Renal pelvis (tissue), 12 donors: ENCODE measurements around the gene COX15. TPM values are rescaled to one million over a fixed set of nuclear protein-coding genes. Genes with fewer than 3 reads are reported as not detected.

Source experiments
- DNase-seq: peaks from one replicate; pipeline ENCODE4 v3.0.0-alpha.2; 2013
- long read RNA-seq, 16 experiments: transcript quantifications; one replicate each; lab custom pipeline, GENCODE V29; 2026
- polyA plus RNA-seq, 3 donors: library from polyadenylated mRNA; unstranded; fragments of 120-200 nt; gene quantifications; one replicate each; pipeline ENCODE4 v1.2.1, GENCODE V29; 2013; ENCODE audit not compliant: insufficient read length in 3 of 3

The COX15 gene
- 10 to 100 TPM; 43.0 to 62.7 (median 59.8) TPM for polyA plus RNA-seq
- long read RNA-seq, donor 1, partial matches to known transcripts = 0 of 3 reads
- long read RNA-seq, donor 1, other reads (novel, unspliced or antisense) = 0 of 3 reads
- long read RNA-seq, donor 2, transcript COX15-201 (9 exons, 2,356 nt) = major isoform, 6 of 16 reads
- long read RNA-seq, donor 2, partial matches to known transcripts = 7 of 16 reads
- long read RNA-seq, donor 2, other reads (novel, unspliced or antisense) = 0 of 16 reads
- long read RNA-seq, donor 3, transcript COX15-201 (9 exons, 2,356 nt) = major isoform, 5 of 5 reads
- long read RNA-seq, donor 3, partial matches to known transcripts = 0 of 5 reads
- long read RNA-seq, donor 3, other reads (novel, unspliced or antisense) = 0 of 5 reads
- long read RNA-seq, donor 4, transcript COX15-201 (9 exons, 2,356 nt) = major isoform, 7 of 7 reads
- long read RNA-seq, donor 4, partial matches to known transcripts = 0 of 7 reads
- long read RNA-seq, donor 4, other reads (novel, unspliced or antisense) = 0 of 7 reads
- long read RNA-seq, donor 5, partial matches to known transcripts = 0 of 3 reads
- long read RNA-seq, donor 5, other reads (novel, unspliced or antisense) = 0 of 3 reads
- long read RNA-seq, donor 6, transcript COX15-201 (9 exons, 2,356 nt) = major isoform, 5 of 6 reads
- long read RNA-seq, donor 6, partial matches to known transcripts = 0 of 6 reads
- long read RNA-seq, donor 6, other reads (novel, unspliced or antisense) = 0 of 6 reads
- long read RNA-seq, donor 7, transcript COX15-201 (9 exons, 2,356 nt) = major isoform, 5 of 5 reads
- long read RNA-seq, donor 7, partial matches to known transcripts = 0 of 5 reads
- long read RNA-seq, donor 7, other reads (novel, unspliced or antisense) = 0 of 5 reads
- long read RNA-seq, donor 8, partial matches to known transcripts = 0 of 2 reads
- long read RNA-seq, donor 8, other reads (novel, unspliced or antisense) = 0 of 2 reads
- long read RNA-seq, donor 9, partial matches to known transcripts = 0 of 4 reads
- long read RNA-seq, donor 9, other reads (novel, unspliced or antisense) = 0 of 4 reads
- long read RNA-seq, donor 10, partial matches to known transcripts = 6 of 9 reads
- long read RNA-seq, donor 10, other reads (novel, unspliced or antisense) = 0 of 9 reads
- long read RNA-seq, donor 11, transcript COX15-201 (9 exons, 2,356 nt) = major isoform, 5 of 5 reads
- long read RNA-seq, donor 11, partial matches to known transcripts = 0 of 5 reads
- long read RNA-seq, donor 11, other reads (novel, unspliced or antisense) = 0 of 5 reads
- long read RNA-seq, donor 12, transcript COX15-201 (9 exons, 2,356 nt) = major isoform, 14 of 15 reads
- long read RNA-seq, donor 12, partial matches to known transcripts = 0 of 15 reads
- long read RNA-seq, donor 12, other reads (novel, unspliced or antisense) = 0 of 15 reads
- long read RNA-seq, donor 13, partial matches to known transcripts = 0 of 8 reads
- long read RNA-seq, donor 13, other reads (novel, unspliced or antisense) = 0 of 8 reads
- long read RNA-seq, donor 14 = 0 reads
- long read RNA-seq, donor 15, partial matches to known transcripts = 8 of 14 reads
- long read RNA-seq, donor 15, other reads (novel, unspliced or antisense) = 0 of 14 reads
- long read RNA-seq, donor 16, transcript COX15-201 (9 exons, 2,356 nt) = major isoform, 6 of 7 reads
- long read RNA-seq, donor 16, partial matches to known transcripts = 0 of 7 reads
- long read RNA-seq, donor 16, other reads (novel, unspliced or antisense) = 0 of 7 reads

- peak; percentile 97 for DNase-seq
These were observed at the start of gene COX15, which contains the start of gene CUTC for GRCh38 chr10:99732033-99732842. TSS of gene COX15 (minus strand) at chr10:99732127. CDS start at chr10:99732049, 78 bp downstream. TSS of gene CUTC (plus strand) at chr10:99732234. CDS start at chr10:99732349, 115 bp downstream.

DNA sequence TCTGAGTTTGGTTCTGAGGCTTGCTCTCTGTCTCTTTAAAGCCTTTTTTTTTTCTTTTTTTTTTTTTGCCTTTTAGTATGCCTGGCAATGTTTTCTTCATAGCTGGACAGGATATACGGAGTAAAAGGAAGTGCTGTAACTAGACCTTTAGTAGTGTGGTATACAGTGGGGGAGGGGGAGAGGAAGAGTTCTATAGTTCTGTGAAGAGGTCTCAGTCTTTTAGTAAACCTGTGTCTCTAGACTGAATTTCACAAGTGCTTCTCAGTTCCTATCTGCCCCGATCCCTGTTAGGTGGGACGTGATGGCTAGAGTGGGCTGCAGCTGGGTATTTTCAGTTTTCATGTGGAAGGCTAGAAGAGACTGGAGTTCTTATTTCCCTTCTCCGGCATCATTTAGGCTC is 47.4 kb upstream of the COX15 start:
- no peak for DNase-seq

DNA sequence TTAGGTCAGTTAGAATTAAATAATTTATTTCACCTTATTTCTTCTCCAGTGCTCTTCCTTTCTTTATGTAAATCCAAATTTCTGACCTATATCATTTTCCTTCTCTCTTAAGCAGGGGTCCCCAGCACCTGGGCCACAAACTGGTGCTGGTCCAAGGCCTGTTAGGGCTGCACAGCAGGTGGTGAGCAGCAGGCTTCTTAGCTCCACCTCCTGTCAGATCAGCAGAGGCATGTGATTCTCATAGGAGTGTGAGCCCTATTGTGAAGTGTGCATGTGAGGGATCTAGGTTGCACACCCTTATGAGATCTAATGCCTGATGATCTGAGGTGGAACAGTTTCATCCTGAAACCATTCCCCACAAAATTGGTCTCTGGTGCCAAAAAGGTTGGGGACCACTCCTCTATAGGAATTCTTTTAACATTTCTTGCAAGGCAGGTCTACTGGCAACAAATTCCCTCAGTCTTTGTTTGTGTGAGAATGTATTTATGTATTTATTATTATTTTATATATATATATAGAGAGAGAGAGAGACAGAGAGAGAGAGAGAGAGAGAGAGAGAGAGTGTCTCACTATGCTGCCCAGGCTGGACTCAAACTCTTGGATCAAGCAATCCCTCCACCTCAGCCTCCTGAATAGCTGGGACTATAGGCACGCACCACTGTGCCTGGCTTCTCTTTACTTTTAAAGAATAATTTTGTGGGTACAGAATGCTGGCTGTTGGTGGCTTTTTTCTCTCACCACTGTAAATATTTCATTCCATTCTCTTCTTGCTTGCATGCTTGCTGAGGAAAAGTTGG is 46.2 kb upstream of the COX15 start:
- DNase-seq = no peak

GRCh38 chr10:99775850-99776249 is 43.9 kb upstream of the COX15 start:
- no peak for DNase-seq

DNA sequence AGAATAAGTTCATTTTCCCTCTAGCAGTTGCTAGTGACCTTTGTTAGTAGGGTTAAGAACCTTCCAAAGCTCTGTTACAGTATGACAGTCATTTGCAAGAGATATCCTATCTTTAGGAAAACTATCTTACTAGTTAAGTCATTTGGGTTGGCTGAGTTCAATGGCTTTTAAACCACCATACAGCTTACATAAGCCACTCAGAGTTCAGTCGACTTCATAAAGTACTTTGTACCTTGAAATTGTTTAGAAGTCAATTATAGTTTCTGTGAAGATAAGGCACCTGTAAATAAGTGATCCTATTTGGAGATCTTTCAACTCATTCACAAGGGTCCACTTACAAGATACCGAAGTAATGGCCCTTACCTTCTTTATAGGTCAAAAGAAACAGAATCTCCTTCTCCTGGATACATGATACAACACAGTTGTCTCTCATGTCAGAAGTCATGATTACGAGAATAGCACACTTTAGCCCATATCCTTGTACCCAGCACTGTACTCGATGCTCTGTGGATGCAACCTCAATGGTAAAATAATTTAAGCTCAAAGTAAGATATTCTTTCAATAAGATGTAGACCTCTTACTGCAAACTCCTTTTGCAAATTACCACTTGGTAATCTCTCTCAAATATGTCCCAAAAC is 38.6 kb upstream of the COX15 start:
- no peak for DNase-seq

- no peak for DNase-seq
These were observed 37.8 kb upstream of the COX15 start for GRCh38 chr10:99769706-99770105.

GRCh38 chr10:99768556-99768955 is 36.6 kb upstream of the COX15 start:
- DNase-seq = no peak

- DNase-seq = no peak
These were observed 36.0 kb upstream of the COX15 start for GRCh38 chr10:99767901-99768300.

DNA sequence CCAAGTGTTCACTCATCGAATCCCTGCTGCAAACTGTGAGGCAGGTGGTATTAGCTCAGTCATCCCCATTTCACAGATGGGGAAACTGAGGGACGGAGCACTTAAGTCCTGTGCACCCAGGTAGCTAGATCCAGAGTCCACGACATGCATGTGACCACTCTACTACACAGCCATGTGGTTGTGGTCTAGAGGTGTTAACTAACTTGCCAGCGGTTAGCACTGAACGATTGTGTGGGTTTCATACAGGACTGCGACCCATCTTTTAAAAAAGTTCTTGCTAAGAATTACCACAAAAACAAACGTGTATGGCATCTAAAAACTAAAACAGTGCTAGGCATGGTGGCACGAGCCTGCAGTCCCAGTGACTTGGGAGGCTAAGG is 34.4 kb upstream of the COX15 start:
- DNase-seq = no peak

DNA sequence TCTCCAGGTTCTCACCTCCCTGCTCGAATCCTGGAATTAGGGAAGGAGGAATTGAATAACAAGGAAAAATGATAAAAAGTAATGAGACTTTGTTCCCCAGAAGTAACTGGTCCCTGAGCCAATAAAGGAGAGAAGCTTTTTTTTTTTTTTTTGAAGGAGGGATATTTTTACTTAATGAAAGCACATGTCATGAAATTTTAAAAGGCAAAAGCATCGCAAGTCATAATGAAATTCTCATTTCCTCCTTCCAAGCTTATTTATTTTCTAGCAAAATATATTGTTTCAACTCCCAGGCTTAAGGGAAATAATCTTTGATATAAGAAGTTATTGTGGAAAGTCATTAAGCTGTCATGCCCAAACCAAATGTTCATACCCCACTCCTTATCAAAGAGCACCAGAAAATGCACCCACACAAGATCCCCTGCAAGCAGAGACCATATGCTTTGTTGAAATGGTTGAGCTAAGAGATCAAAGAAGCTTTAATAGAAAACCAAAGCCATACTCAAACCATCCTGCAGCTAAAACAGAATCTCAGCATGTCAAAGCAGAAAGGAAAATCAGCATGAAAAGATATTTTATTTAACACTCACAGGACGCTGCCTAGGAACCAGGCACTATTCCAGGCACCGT is 33.9 kb upstream of the COX15 start:
- DNase-seq = no peak

GRCh38 chr10:99761365-99761764 is 29.4 kb upstream of the COX15 start:
- no peak for DNase-seq

DNA sequence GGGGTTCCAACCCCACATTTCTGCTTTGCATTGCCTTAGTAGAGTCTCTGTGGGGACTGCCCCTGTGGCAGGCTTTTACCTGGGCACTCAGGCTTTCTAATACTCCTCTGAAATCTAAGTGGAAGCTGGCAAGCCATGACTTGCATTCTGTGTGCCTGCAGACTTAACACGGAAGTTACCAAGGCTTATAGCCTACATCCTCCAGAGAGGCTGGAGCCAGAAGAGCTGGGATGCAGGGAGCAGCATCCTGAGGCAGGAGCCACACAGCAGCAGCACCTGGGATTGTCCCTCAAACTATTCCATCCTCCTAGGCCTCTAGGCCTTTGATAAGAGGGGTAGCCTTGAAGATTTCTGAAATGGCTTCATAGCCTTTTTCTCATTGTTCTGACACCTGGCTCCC is 28.4 kb upstream of the COX15 start:
- DNase-seq = no peak

GRCh38 chr10:99758211-99758891 is 26.4 kb upstream of the COX15 start:
- DNase-seq = peak; percentile 42

DNA sequence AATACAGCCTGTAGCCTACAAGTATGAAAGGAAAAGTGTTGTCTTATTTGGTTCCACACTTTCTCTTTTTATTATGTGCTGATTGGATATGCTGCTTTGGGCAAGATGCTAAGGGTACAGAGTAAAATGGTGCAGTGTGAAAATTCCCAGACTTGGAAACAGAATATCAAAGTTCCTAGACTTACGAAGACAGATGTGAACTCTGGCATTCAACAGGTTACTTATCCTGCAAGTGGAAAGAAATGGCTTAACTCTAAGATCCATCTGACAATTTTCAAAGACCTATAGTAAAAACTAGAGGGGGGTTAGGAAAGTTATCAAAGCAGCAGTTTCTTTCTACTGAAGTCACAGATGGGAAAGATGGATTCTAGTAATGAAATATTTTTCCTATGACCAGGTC is 24.2 kb upstream of the COX15 start:
- DNase-seq = no peak

GRCh38 chr10:99754670-99755069 is 22.7 kb upstream of the COX15 start:
- DNase-seq = no peak

- no peak for DNase-seq
These were observed 18.7 kb upstream of the COX15 start for GRCh38 chr10:99750641-99751040.

GRCh38 chr10:99748823-99749451 is 17.0 kb upstream of the COX15 start:
- DNase-seq = no peak
